HG03442 (cell line): Measurements from ENCODE around the gene DIO3.

Source experiments
- ATAC-seq: cut with Tn5 transposase; IDR thresholded peaks from one replicate; pipeline ENCODE4 v1.9.1; 2021; ENCODE audit warnings: mild to moderate bottlenecking, moderate library complexity; ENCODE audit not compliant: unreplicated experiment

Gene DIO3

DNA sequence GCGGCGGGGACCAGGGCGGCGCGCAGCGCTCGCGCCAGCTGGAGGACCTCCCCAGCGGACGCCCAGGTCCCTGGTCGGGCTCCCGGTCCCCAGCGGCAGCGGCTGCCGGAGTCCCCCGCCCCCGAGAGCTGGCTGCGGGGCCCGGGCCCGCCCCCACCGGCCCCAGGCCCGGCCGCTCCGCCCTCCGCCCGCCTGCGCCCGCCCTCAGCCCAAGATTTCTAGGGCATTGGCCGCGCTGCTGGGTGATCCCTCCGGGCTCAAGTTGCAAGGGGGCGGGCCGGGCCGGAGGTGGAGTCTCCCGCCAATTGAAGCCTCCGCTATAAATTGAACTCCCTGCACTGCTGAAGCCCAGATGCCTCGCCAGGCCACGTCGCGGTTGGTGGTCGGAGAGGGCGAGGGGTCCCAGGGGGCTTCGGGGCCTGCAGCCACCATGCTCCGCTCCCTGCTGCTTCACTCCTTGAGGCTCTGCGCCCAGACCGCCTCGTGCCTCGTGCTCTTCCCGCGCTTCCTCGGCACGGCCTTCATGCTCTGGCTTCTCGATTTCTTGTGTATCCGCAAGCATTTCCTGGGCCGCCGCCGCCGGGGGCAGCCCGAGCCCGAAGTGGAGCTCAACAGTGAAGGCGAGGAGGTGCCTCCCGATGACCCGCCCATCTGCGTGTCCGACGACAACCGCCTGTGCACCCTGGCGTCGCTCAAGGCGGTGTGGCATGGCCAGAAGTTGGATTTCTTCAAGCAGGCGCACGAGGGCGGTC lies at the start of gene DIO3:
DIO3 (plus strand) TSS at position 351 of the 752 bp plus-strand sequence.
- no peak for ATAC-seq

DNA sequence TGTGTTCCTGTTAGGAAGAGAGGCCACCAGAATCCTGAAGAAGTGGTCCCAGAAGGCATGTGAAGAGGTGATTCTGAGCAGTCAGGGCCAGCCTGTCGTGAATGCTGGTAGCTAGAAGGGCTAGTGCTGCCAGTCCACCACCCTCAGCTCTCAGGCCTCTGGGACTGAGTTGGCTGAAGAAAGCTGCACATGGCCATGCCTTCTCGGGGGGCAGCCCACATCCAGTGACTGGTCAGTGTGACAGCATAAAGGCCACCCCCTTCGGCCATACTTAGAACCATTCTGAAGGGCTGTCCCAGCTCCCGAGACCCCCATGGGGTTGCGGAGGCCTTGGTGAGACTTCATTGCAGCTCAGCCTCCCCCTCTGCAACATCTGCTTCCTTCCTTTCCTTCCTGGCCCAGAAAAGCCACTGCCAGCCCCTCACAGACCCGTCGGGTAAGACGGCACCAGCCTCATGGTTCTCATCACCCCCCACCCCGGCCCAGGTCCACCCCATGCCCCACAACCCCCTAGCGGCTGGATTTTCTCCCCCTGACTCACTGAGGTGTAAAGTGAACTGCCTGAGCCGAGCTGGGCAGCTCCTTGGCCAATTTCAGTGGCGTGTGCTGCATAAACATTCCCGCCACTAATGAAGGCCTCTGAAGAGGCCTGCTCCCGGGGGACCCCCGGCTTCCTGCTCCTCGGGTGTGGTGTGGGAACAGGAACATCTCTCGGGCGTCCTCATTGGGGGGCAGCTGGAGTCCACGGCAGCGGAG lies 49.5 kb upstream of the DIO3 start:
- ATAC-seq, result no peak

DNA sequence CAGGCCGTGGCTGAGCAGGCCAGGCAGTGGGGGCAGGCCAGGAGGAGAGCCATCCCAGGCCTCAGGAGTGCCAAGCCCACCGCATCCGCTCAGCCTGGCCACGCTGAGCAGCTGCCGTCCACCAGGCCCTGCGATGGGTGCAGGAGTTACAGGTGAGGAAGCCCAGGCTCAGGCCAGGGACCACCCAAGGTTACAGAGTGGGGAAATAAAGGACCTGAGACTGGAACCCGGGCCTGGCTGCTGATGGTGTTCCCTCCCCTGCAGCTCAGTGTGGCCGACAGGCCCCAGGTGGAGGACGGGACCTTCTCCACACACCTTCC lies 49.0 kb upstream of the DIO3 start:
- ATAC-seq, result no peak

DNA sequence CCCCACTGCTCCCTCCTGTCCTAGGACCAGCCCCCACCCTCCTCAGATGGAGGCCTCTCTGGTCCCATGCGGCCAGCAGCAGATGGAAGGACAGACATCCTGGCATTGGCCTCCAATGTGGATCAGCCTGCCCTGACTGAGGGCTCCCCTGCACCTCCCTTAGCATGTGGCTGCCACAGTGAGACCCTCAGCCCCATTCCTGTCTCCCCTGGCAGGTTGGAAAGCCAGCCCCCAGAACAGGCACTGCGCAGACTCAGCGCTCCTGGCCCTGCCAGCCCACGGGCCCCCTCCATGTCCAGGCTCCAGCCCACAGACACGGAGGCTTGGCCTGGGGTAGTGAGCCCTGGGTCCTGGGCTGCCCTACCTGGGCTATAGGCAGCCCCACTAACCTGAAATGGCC lies 47.2 kb upstream of the DIO3 start:
- ATAC-seq, result no peak

DNA sequence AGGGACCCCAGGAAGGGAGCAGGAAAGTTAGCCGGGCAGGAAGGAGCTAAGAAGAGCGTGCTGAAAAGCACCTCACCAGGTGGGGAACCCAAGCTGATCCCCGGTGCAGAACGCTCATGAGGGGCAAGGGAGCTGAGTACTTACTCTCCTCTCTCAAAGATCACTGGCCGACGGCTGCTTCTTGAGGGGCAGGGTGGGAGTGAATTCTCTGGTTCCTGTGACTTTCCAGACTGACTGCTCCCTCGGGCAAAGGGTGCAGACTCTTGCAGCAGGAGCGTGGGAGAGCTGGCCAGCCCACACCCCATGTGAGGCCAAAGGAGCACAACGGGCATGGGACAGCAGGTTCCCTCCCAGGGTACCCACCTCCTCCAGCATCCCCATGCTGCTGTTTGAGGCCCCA lies 44.9 kb upstream of the DIO3 start:
- no peak for ATAC-seq

DNA sequence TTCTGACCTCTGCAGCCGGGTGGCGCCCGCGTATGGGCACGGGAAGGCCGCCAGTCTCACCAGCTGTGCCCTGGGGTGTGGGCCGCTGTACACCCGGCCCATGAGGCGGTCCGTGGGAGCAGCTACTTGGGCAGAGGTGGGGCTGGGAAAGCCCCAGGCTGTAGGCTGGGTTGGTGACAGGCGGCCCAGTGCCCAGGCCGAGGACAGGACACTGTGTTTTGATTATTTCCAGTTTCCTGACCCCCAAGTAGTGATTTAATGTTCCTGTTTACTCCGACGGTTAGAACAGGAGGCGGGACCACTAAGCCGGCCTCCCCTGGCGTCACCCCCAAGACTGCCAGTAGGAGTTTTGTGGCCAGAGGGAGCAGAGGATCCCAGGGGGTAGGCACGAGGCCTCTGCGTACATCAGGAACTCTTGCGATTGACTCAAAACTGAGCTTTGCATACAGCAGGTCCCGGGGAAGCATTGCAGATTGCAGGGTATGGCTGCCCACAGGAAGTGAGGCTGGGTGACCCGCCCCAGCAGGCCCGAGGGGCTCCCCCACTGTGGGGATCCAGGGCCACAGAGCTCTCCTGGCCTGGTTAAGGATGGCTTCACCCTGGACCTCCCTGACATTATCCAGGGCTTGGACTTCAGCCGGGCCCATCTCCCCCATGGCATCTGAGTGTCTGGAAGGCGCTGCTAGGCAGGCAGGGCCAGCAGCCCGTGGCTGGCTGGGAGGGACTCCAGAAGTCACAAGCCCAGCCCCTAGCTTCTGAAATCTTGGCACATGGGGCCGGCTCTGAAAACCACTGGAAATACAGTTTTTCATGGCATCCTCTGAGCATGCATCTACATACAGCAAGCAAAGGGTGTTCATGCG lies 42.5 kb upstream of the DIO3 start:
- no peak for ATAC-seq

DNA sequence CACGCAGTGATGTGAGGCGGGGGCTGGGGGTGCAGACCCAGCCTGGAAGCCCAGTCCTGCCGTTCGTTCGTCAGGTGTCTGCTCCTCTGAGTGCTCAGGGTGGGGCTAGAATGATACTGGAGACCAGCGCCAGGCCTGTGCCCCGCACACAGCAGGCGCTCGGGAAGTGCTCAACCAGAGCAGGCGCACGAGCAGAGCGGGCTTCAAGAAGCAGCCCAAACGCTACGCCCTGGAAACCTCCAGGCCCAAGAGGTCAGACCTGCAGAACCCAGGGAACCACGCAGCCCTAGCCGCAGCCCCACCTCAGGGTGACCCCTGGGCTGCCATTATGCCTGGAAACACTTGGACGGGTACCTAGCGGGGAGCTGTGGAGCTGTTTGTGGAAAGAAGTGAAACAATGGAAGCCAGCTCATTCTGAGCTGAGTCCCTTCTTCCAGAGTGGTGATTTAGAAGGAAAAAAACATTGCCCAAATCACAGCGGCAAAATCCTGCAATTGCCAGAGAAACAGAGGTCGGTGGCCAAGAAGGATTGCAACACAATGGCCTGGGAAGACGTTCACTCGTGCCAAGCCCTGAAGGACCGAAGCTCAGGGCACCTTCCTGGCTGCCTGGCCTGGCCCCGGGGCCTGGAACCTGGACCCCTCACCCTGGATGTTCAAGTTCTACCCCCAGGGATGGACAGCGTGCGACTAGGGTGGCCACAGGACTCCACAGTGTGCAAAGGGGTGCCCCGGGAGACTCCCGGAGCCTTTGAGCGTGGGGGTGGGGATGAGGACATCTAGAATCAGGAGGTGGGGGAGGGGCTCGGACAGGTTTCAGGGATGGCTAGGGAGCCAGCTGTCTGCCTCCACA lies 40.4 kb upstream of the DIO3 start:
- no peak for ATAC-seq

DNA sequence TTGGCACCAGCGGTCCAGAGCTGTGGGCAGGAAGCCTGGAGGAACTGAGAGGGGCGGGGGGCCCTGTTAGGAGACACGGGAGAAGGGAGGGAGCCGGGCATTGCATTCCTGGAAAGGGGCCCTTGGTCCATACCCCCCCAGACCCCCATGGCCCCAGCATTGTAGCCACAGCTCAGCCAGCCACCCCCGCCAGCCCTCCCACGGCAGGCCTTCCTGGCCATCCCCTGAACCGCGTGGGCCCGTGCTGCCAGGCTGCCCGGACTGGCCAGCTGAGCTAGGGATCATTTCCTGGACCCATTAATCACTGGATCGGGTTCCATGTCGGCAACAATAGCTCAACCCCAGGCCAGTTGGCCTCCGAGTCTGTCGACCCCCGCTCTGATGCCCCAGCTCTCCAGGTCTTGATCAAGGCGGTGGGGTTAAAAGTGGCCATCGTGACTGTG lies 39.8 kb upstream of the DIO3 start:
- ATAC-seq, result no peak

DNA sequence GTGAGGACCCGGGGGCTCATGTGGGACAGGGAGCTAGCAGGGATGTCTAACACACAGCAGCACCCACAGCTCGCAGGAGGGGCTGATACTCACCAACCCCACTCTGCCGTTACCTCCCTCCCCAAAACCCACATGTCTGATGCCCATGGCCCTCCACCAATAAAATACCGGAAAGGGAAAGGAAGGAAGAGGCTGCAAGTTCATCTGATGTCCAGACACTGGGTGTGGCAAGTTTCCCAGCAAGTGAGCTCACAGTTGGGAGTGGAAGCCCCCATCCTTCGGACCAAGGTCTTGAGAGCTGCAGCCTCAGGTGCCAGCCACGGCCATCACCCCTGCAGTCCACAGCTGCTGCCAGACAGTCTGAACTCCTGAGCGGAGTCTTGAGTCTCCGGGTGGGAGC lies 39.3 kb upstream of the DIO3 start:
- ATAC-seq, result no peak

DNA sequence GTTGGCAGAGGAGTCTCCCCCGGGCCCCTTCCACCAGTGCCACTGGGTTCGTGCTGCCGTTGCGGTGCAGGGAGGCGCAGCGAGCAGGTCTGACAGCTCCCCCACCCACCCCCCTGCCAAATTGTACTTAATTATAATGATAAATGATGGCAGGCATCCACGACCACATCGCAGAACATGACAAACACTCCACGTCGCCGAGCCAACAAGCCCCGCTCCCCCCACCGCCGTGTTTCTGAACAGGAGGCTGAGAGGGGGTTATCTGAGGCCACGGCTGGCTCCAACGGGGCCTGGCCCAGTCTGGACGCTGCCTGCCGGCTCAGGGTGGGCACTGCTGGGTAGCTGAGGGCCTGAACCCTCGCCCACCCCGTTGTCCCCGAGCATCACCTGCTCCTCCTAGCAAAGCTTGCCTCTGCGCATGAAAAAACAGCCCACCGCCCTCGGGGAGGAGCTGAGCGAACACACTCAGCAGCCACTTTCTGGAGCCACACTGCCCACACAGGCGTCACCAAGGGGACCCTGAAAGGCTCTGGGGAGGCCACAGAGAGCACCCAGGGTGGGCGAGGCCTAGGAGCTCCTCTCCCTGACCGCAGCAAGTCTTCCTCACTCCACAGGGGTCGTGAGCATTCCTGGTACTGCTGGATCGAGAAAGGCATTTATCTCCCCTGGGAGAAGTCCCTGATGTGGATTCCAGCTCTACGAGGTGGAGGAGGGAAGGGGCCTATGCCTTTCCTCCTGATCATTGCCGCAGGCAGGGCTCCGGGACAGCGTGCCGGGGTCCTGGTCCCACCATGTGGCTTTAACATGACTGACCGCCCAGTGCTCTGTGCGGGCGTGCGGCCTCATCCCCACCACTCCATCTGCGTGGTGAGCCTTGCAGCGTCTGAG lies 35.4 kb upstream of the DIO3 start:
- ATAC-seq, result no peak

DNA sequence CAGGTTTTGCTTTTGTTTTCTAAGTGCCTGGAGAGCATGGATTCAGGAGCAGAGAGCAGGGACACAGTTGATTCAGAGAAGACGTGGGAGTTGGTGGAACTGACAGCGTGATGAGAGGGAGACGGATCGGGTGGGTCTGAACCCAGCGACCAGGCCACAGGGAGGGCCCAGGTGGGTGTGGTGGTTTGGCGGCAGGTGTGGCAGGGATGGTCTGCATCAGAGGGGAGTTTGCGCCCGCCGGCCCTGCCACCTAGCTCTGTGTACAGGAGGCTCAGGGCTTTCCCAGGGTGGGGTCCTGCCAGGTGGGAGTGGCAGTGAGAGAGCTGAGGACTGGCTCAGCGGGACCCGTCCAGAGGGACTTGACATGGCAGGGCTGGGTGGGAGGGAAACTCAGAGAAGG lies 33.3 kb upstream of the DIO3 start:
- no peak for ATAC-seq

DNA sequence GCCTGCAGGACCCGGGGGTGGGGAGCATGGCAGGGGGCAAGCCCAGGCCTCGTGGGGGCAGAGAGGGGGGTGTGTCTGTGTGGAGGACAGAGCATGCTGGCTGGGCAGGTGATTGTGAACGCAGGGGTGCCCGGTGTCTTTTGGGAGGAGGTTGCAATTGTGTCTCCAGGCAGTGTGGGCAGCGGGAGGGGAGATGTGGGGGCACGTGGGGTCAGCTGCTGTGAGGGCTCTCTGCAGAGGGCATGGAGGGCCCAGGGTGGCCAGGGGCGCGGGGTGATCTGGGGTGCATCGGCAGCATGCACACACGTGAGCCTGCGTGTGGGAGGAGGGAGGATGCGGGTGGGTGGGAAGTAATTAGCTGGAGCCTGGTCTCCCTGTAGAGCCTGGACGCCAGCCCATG lies 32.2 kb upstream of the DIO3 start:
- ATAC-seq, result no peak

DNA sequence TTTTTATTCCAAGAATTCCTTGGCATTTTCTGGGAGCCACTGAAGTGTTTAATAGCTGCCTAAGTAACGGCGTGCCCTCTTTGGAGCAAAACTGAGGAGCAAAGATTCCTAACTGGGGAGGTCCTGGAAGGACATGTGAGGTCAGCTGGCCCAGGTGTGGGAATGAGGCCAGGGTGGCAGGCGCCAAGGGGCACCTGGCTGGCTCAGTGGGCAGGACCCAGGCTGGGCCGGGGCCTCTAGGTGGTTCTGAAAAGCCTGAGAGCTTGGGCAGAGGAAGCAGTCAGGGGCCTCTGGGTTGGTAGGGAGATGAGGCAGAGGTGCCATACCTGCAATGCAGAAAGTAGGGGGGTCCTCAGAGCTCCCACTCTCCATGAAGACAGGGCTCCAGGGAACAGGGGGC lies 27.1 kb upstream of the DIO3 start:
- no peak for ATAC-seq

DNA sequence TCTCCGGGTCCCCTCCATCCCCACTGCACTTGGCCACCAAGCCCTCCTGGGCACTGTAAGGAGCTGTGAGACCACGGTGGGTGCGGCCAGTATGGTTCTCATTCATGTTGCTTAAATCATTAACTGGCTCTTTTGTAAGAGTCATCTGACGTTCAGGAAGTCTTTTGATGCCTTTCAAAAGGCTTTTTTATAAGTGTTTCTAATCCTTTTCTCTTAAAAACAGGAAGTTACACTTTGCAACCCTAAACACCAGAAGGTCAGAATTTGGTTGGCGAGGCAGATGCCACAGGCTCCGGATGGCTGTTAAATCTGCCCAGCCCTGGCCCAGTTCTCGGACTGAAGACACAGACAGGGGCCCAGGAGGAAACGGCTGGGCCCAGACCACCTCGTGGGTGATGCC lies 26.1 kb upstream of the DIO3 start:
- ATAC-seq, result no peak

DNA sequence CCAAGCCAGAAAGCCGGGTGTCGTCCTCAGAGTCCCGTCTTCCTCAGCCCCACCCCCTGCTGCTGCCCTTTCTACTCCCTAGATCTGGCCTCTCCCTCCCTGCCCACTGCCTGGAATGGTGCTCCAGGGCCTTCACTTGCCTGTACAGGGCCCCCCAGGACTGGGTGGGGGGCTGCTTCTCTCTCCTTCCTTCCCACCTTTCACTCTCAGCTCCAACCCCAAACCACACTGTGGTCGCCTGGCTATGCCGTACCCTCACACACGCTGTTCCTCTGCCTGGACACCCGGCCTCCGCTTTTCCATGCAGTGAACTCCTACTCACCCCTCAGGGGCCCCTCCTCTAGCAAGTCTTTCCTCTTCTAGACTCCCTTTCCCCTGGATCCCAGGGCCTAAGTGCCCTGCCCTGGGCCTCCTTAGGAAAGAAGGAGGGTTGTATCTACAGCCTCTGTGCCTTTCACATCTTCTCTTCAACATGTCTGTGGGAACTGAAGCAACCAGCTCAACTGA lies 25.5 kb upstream of the DIO3 start:
- ATAC-seq, result no peak

DNA sequence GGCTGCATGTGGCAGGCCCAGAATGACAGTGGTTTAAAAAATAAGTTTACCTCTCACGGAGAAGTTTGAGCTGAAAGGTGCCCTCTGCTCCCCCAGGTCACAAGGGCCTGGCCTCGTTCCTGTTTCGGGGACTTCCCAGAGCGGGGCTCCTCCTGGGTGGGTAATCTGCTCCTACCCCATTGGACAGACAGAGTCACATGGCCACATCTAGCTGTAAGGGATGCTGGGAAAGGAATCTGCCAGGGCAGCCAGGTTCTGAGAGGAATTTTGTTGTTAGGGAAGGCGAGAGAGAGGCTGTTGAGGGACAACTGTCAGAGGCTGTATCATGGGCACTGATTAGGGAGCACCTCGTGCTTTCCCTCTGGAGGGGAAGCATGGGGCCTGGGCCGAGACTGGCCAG lies 24.0 kb upstream of the DIO3 start:
- ATAC-seq, result no peak

DNA sequence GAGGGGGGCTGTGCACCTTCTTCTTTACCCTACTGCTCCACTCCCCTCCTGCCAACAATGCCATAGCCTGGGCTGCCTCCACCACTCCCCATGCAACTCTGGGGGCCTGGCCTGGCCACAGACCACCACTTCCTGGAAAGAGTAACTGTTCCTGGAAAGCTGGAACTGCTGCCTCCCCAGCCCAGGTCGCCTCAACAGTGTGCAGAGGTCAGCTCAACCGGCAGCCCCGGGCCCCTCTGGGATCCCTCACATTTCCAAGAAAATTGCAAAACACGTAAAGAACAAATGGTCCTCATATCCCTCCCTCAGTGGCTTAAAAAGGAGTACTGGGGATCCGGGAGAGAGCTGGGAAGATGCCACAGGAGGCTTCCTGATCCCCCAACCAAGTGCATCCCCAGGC lies 22.4 kb upstream of the DIO3 start:
- no peak for ATAC-seq

DNA sequence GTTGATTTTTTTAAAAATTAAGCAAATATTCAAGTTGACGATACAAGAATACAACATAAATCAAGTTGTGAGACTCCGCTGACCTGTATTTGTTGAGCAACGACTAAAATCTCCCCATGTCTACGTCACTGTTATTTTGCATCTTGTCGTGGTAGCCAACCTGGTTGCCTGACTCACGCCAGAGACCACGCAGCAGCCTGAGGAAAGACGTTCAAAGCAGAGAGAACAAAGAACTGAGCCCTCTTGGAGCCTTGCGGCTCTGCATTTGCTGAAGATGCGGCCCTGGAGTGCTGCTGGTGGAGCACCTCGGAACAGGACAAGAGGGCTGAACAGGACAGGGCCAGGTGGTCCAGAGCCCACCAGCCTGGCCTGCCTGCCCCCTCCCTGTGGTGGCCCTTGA lies 21.4 kb upstream of the DIO3 start:
- no peak for ATAC-seq
